Body of pancreas (tissue), 4 donors: Measurements from ENCODE around the gene BRF1. TPM values are rescaled to one million over a fixed set of nuclear protein-coding genes. Genes with fewer than 3 reads are reported as not detected.

ENCODE experiments used
- ATAC-seq: fragments of 150-250 bp; one replicate; pipeline ENCODE4 v1.9.1; 2016
- DNase-seq, 4 donors: peaks; one replicate each; pipeline ENCODE4 v3.0.0-alpha.2; 2019
- H3K27ac ChIP-seq, 4 donors: fragments of 200-600 bp; sonication (generic); 1 replicate in 3 of 4; 2 replicates in 1 of 4; pipeline versions ENCODE4 v1.5.1 to v1.6.1; 2016 to 2019; ENCODE audit warnings: mild to moderate bottlenecking in 1 of 4, mixed read lengths in 1 of 4, moderate library complexity in 1 of 4
- H3K27me3 ChIP-seq, 2 donors: fragments of 200-600 bp; sonication (generic); one replicate each; pipeline ENCODE4 v1.6.0; 2016; ENCODE audit warnings: mild to moderate bottlenecking in 1 of 2
- H3K36me3 ChIP-seq, 2 donors: fragments of 200-600 bp; sonication (generic); replicated peaks in 1 of 2; 2 replicates each; pipeline ENCODE4 v1.5.1; 2016; ENCODE audit warnings: low read depth in 2 of 2; ENCODE audit not compliant: insufficient read depth in 1 of 2
- H3K4me1 ChIP-seq: fragments of 200-600 bp; sonication (generic); one replicate; pipeline ENCODE4 v1.6.0; 2016
- H3K4me3 ChIP-seq, 2 donors: fragments of 200-600 bp; sonication (generic); 1 replicate in 1 of 2; 2 replicates in 1 of 2; pipeline ENCODE4 v1.5.1; 2016 to 2019
- H3K9me3 ChIP-seq, 3 donors: fragments of 200-600 bp; sonication (generic); 1 replicate in 2 of 3; 2 replicates in 1 of 3; pipeline ENCODE4 v1.5.1; 2016
- POLR2A ChIP-seq, 3 donors: fragments of 450-650 bp; IDR thresholded peaks; one replicate each; pipeline ENCODE4 v1.6.1; 2016; ENCODE audit warnings: antibody characterized with exemption in 3 of 3, mild to moderate bottlenecking in 2 of 3
- WGBS, 2 donors: methylation state at CpG; one replicate each; pipeline ENCODE4 v1.1.5; 2017; 5-methylcytosine and 5-hydroxymethylcytosine counted together
- intact Hi-C: fragments of 100-400 bp; cut with DNase I; formaldehyde crosslinking; loops from one replicate; pipeline ENCODE4 v1.15.1; 2023
- total RNA-seq, 2 donors: library from RNA; depleted of rRNA; stranded (reverse); fragments of >200 nt; gene quantifications; one replicate each; pipeline ENCODE4 v1.1.0, GENCODE V29; 2016
- TF ChIP-seq, protein P1 (sequence below), 7 experiments: fragments of 450-650 bp in 4 of 7; fragments of 200-600 bp in 3 of 7; sonication (generic) in 3 of 7; IDR thresholded peaks; one replicate each; pipeline ENCODE4 v1.5.1; 2016 to 2019; ENCODE audit warnings: antibody characterized with exemption in 7 of 7

BRF1 gene
- total RNA-seq, 2 donors from 2014 or later, result 54.5 to 86.7 TPM

- no peaks in the 10 kb centered on the region for H3K27me3 ChIP-seq
- no peaks in the 10 kb centered on the region for H3K36me3 ChIP-seq
- ATAC-seq (peak; percentile 3), DNase-seq (no peak)
- intact Hi-C loops, result no loop called here
- peak overlapping the region; percentile 24 to 84 (median 78) for H3K27ac ChIP-seq
- 79 to 83% methylated on average over 20 to 50 of the region's 62 CpGs for WGBS, 2 donors
- no peak for TF ChIP-seq POLR2A (IDR thresholded peaks at IDR 0.05)
- TF ChIP-seq, protein P1, sequence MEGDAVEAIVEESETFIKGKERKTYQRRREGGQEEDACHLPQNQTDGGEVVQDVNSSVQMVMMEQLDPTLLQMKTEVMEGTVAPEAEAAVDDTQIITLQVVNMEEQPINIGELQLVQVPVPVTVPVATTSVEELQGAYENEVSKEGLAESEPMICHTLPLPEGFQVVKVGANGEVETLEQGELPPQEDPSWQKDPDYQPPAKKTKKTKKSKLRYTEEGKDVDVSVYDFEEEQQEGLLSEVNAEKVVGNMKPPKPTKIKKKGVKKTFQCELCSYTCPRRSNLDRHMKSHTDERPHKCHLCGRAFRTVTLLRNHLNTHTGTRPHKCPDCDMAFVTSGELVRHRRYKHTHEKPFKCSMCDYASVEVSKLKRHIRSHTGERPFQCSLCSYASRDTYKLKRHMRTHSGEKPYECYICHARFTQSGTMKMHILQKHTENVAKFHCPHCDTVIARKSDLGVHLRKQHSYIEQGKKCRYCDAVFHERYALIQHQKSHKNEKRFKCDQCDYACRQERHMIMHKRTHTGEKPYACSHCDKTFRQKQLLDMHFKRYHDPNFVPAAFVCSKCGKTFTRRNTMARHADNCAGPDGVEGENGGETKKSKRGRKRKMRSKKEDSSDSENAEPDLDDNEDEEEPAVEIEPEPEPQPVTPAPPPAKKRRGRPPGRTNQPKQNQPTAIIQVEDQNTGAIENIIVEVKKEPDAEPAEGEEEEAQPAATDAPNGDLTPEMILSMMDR (IDR thresholded peaks at IDR 0.05), result no peak
- H3K9me3 ChIP-seq, result no peaks in the 10 kb centered on the region
- peaks cover 7% of the 10 kb centered on the region for H3K4me1 ChIP-seq
- no peak overlapping the region for H3K4me3 ChIP-seq
Observed at GRCh38 chr14:105249182-105250007, 51.4 kb downstream of the BRF1 start.

GRCh38 chr14:105248368-105249181 lies 52.2 kb downstream of the BRF1 start, which contains the start of gene BTBD6:
Gene BTBD6, plus strand, starts transcription at chr14:105248533. Its CDS starts 179 bp downstream, at chr14:105248712.
- H3K4me3 ChIP-seq, result no peak within 1 kb of the TSS
- H3K27me3 ChIP-seq, result no peaks in the 10 kb centered on the region
- peak within 1 kb of the TSS; percentile 48 to 84 (median 78) for H3K27ac ChIP-seq
- no peaks in the 10 kb centered on the region for H3K36me3 ChIP-seq
- intact Hi-C loops, result no loop called here
- DNase-seq (peak; percentile 65 to 79 (median 77)), ATAC-seq (peak; percentile 85)
- no peaks in the 10 kb centered on the region for H3K9me3 ChIP-seq
- TF ChIP-seq, protein P1 (IDR thresholded peaks at IDR 0.05), result no peak
- no peak for TF ChIP-seq POLR2A (IDR thresholded peaks at IDR 0.05)
- H3K4me1 ChIP-seq, result peaks cover 7% of the 10 kb centered on the region
- WGBS, 2 donors, result 35 to 46% methylated on average over 15 to 97 of the region's 130 CpGs

DNA sequence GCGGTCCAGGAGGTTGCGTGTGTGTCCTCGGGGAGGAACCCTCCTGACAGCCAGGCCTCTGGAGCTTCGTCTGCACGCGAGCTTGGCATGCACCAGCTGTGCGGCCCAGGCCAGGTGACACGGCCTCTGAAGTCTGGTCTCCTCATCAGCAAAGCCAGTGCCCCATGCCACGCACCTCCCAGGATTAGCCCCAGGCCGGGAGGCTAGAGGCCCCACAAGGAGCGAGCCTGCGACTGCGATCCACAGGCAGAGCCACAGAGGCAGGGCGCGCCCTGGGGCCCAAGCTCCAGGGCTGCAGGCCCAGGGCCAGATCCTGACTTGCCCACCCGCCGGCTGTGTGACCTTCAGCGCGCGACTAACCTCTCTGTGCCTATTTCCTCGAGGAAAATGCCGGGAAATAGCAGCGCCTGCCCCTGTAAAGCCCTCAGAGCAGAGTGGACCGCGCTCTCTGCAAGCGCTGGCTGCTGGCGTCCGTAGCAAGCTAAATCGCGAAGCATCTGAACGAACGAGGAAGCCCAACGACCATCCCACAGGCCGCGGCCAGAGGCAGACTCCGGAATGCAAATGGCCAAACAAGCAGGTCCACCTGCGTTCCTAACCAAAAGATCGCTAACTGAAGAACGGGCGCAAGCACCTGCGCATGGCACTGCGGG lies 53.0 kb downstream of the BRF1 start:
- WGBS, 2 donors, result 75 to 79% methylated on average over 15 to 41 of the region's 42 CpGs
- no peaks in the 10 kb centered on the region for H3K36me3 ChIP-seq

DNA sequence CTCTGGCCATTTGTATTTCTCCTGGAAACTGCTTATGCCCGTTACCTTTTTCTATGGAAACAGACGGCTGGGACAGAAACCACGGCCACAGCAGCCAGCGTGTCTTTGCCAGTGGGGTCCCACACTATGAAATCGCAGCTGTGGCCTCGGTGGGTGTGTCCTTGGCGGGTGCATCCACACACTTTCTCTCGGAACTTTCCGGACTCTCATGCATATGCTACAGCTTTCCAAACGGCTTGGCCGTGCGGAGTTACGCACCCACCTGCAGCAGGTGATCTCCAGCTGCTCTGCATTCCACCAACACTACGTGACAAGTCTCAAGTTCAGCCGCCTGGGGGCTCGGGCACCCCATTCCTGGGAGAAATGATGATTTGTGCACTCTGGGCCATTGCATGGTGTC lies 53.8 kb downstream of the BRF1 start:
- ATAC-seq (no peak), DNase-seq (no peak)
- H3K4me1 ChIP-seq, result peaks cover 7% of the 10 kb centered on the region
- no peaks in the 10 kb centered on the region for H3K27me3 ChIP-seq
- 88 to 92% methylated on average over 16 of the region's 16 CpGs for WGBS, 2 donors
- H3K36me3 ChIP-seq, result no peaks in the 10 kb centered on the region
- H3K9me3 ChIP-seq, result no peaks in the 10 kb centered on the region
- intact Hi-C loops, result no loop called here
- no peak overlapping the region for H3K27ac ChIP-seq
- no peak overlapping the region for H3K4me3 ChIP-seq
- TF ChIP-seq, protein P1 (IDR thresholded peaks at IDR 0.05), result no peak
- no peak for TF ChIP-seq POLR2A (IDR thresholded peaks at IDR 0.05)

More for the DNA sequence above, 53.0 kb downstream of the BRF1 start:
- no peak overlapping the region for H3K4me3 ChIP-seq
- peak overlapping the region; percentile 25 to 84 (median 59) for H3K27ac ChIP-seq
- TF ChIP-seq, protein P1 (IDR thresholded peaks at IDR 0.05), result no peak
- peak in 2 of 3 donors; percentile 18 to 37 for TF ChIP-seq POLR2A (IDR thresholded peaks at IDR 0.05)
- no peaks in the 10 kb centered on the region for H3K9me3 ChIP-seq
- DNase-seq (no peak), ATAC-seq (peak; percentile 12)
- intact Hi-C loops, result no loop called here
- no peaks in the 10 kb centered on the region for H3K27me3 ChIP-seq
- peaks cover 7% of the 10 kb centered on the region for H3K4me1 ChIP-seq
